Suprapubic skin (tissue), 4 donors: ENCODE measurements around the gene EMX1.

ENCODE experiments used
- EP300 ChIP-seq: sonication (generic); formaldehyde crosslinking; IDR thresholded peaks from one replicate; pipeline ENCODE4 v1.6.1; 2017; ENCODE audit warnings: antibody characterized with exemption
- POLR2A ChIP-seq, 2 donors: fragments of 450-650 bp; IDR thresholded peaks; one replicate each; pipeline ENCODE4 v1.6.1; 2017; ENCODE audit warnings: antibody characterized with exemption in 2 of 2, mild to moderate bottlenecking in 2 of 2, moderate library complexity in 2 of 2
- POLR2AphosphoS5 ChIP-seq, 3 donors: sonication (generic); formaldehyde crosslinking; IDR thresholded peaks; one replicate each; pipeline ENCODE4 v1.6.1; 2017; ENCODE audit warnings: antibody characterized with exemption in 3 of 3
- TF ChIP-seq, protein P1 (sequence below), 2 donors: fragments of 200-600 bp in 1 of 2; fragments of 450-650 bp in 1 of 2; sonication (generic) in 1 of 2; IDR thresholded peaks; one replicate each; pipeline ENCODE4 v1.5.1; 2016 to 2019; ENCODE audit warnings: antibody characterized with exemption in 2 of 2, mild to moderate bottlenecking in 1 of 2, moderate library complexity in 1 of 2

DNA sequence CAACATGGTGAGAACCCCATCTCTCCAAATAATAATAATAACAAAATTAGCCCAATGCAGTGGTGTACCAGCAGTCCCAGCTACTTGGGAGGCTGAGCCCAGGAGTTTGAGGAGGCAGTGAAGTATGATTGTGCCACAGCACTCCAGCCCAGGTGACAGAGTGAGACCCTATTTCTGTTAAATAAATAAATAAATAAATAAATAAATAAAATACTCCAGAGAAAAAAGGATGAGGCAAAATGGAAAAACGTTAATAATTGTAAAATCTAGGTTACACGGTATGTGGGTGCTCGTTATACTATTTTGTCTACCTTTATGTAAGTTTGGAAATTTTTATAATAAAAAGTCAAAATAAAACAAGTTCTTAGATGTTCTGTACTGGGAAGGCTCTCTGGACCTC lies 8.6 kb upstream of the EMX1 start:
- TF ChIP-seq, protein P1, sequence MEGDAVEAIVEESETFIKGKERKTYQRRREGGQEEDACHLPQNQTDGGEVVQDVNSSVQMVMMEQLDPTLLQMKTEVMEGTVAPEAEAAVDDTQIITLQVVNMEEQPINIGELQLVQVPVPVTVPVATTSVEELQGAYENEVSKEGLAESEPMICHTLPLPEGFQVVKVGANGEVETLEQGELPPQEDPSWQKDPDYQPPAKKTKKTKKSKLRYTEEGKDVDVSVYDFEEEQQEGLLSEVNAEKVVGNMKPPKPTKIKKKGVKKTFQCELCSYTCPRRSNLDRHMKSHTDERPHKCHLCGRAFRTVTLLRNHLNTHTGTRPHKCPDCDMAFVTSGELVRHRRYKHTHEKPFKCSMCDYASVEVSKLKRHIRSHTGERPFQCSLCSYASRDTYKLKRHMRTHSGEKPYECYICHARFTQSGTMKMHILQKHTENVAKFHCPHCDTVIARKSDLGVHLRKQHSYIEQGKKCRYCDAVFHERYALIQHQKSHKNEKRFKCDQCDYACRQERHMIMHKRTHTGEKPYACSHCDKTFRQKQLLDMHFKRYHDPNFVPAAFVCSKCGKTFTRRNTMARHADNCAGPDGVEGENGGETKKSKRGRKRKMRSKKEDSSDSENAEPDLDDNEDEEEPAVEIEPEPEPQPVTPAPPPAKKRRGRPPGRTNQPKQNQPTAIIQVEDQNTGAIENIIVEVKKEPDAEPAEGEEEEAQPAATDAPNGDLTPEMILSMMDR (IDR thresholded peaks at IDR 0.05): no peak
- TF ChIP-seq POLR2AphosphoS5 (IDR thresholded peaks at IDR 0.05) (no peak), EP300 (no peak), POLR2A (IDR thresholded peaks at IDR 0.05) (no peak)
